Activated T-cell treated with anti-CD3 and anti-CD28 coated beads for 4 hours (primary cell): ENCODE measurements around the gene POU2F1.

ENCODE experiments used
- DNase-seq: peaks from one replicate; pipeline ENCODE4 v3.0.0-alpha.2; 2020

POU2F1 gene

GRCh38 chr1:167476061-167476460, 255.4 kb downstream of the POU2F1 start:
- DNase-seq, result no peak
